ENCODE data around the gene DNAJB5. TPM values are rescaled to one million over a fixed set of nuclear protein-coding genes. Genes with fewer than 3 reads are reported as not detected.

Gene DNAJB5
- total and polyA plus RNA-seq, 9 of the 15 experiments (the other 6 are each of a cell fraction or from before 2014, with no cell fraction given), result 0.15 to 7.4 (median 3.7) TPM

GRCh38 chr9:34992376-34992951 is 2.9 kb downstream of the DNAJB5 start (continued):
- TF ChIP-seq RHOXF2B (CRISPR knock-in tag; conservative IDR thresholded peaks at IDR 0.05) (no peak), SMC3 (conservative IDR thresholded peaks at IDR 0.05; ENCODE audit: insufficient read depth, low read depth, low read length) (no peak), ZNF12 (CRISPR knock-in tag; IDR thresholded peaks at IDR 0.05) (no peak), NCOR1 (IDR thresholded peaks at IDR 0.05) (no peak), JUND (IDR thresholded peaks at IDR 0.05; ENCODE audit: borderline replicate concordance, low read depth, low read length) (peak; percentile 94), JUND (tag; IDR thresholded peaks at IDR 0.05; ENCODE audit: borderline replicate concordance, low read depth, low read length) (peak; percentile 76; the same call in 1 of the 3 replicates), ELF2 (CRISPR knock-in tag; IDR thresholded peaks at IDR 0.05) (no peak), CCNT2 (IDR thresholded peaks at IDR 0.05; ENCODE audit: borderline replicate concordance, extremely low read depth, insufficient read length, low read depth, low read length) (no peak), ZBTB7A (IDR thresholded peaks at IDR 0.05; ENCODE audit: borderline replicate concordance, control insufficient read depth, low read depth, low read length) (peak; percentile 74; the same call in 1 of the 2 replicates), THRB (CRISPR knock-in tag; conservative IDR thresholded peaks at IDR 0.05) (no peak), NKRF (IDR thresholded peaks at IDR 0.05; ENCODE audit: borderline replicate concordance) (no peak), NEUROD1 (IDR thresholded peaks at IDR 0.05; ENCODE audit: borderline replicate concordance, low read depth, low read length, partially characterized antibody) (peak; percentile 57), NUFIP1 (IDR thresholded peaks at IDR 0.05; ENCODE audit: partially characterized antibody) (no peak), CHCHD3 (CRISPR knock-in tag; IDR thresholded peaks at IDR 0.05) (no peak), ILF3 (IDR thresholded peaks at IDR 0.05; ENCODE audit: borderline replicate concordance) (no peak)
- TF ChIP-seq, protein P1, sequence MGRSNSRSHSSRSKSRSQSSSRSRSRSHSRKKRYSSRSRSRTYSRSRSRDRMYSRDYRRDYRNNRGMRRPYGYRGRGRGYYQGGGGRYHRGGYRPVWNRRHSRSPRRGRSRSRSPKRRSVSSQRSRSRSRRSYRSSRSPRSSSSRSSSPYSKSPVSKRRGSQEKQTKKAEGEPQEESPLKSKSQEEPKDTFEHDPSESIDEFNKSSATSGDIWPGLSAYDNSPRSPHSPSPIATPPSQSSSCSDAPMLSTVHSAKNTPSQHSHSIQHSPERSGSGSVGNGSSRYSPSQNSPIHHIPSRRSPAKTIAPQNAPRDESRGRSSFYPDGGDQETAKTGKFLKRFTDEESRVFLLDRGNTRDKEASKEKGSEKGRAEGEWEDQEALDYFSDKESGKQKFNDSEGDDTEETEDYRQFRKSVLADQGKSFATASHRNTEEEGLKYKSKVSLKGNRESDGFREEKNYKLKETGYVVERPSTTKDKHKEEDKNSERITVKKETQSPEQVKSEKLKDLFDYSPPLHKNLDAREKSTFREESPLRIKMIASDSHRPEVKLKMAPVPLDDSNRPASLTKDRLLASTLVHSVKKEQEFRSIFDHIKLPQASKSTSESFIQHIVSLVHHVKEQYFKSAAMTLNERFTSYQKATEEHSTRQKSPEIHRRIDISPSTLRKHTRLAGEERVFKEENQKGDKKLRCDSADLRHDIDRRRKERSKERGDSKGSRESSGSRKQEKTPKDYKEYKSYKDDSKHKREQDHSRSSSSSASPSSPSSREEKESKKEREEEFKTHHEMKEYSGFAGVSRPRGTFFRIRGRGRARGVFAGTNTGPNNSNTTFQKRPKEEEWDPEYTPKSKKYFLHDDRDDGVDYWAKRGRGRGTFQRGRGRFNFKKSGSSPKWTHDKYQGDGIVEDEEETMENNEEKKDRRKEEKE (IDR thresholded peaks at IDR 0.05; ENCODE audit: borderline replicate concordance in 1 of 2, control insufficient read depth in 1 of 2, low read depth in 2 of 2, low read length in 1 of 2), result no peak
- TF ChIP-seq, protein P2, sequence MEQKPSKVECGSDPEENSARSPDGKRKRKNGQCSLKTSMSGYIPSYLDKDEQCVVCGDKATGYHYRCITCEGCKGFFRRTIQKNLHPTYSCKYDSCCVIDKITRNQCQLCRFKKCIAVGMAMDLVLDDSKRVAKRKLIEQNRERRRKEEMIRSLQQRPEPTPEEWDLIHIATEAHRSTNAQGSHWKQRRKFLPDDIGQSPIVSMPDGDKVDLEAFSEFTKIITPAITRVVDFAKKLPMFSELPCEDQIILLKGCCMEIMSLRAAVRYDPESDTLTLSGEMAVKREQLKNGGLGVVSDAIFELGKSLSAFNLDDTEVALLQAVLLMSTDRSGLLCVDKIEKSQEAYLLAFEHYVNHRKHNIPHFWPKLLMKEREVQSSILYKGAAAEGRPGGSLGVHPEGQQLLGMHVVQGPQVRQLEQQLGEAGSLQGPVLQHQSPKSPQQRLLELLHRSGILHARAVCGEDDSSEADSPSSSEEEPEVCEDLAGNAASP (IDR thresholded peaks at IDR 0.05), result no peak
